ENCODE data around the gene LRP6.

DNA sequence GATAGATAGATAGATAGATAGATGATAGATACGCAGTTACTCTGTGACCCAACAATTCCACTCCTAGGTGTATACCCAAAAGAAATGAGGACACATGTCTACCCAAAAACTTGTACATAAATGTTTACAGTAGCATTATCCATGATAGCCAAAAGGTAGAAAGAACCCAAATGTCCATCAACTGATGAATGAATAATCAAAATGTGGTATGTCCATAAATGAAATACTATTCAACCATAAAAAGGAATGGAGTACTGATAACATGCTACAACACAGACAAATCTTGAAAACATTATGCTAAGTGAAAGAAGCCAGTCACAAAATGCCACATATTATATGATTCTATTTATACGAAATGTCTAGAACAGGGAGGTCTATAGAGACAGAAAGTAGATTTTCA, 36.1 kb upstream of the LRP6 start:
- TF ChIP-seq POLR2A (IDR thresholded peaks at IDR 0.05) (no peak), POLR2AphosphoS5 (IDR thresholded peaks at IDR 0.05; ENCODE audit: insufficient read depth in 1 of 2, low read depth in 1 of 2) (no peak)
- TF ChIP-seq, protein P1, sequence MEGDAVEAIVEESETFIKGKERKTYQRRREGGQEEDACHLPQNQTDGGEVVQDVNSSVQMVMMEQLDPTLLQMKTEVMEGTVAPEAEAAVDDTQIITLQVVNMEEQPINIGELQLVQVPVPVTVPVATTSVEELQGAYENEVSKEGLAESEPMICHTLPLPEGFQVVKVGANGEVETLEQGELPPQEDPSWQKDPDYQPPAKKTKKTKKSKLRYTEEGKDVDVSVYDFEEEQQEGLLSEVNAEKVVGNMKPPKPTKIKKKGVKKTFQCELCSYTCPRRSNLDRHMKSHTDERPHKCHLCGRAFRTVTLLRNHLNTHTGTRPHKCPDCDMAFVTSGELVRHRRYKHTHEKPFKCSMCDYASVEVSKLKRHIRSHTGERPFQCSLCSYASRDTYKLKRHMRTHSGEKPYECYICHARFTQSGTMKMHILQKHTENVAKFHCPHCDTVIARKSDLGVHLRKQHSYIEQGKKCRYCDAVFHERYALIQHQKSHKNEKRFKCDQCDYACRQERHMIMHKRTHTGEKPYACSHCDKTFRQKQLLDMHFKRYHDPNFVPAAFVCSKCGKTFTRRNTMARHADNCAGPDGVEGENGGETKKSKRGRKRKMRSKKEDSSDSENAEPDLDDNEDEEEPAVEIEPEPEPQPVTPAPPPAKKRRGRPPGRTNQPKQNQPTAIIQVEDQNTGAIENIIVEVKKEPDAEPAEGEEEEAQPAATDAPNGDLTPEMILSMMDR (IDR thresholded peaks at IDR 0.05): no peak
